ENCODE results near the gene PRPF6.

The PRPF6 gene

GRCh38 chr20:64022671-64023360 lies 41.9 kb downstream of the PRPF6 start:
- TF ChIP-seq ZNF8 (CRISPR knock-in tag; IDR thresholded peaks at IDR 0.05) (no peak), ARNTL (CRISPR knock-in tag; IDR thresholded peaks at IDR 0.05; ENCODE audit: borderline replicate concordance, low read depth) (no peak), ZFP30 (CRISPR knock-in tag; IDR thresholded peaks at IDR 0.05) (no peak), BACH2 (CRISPR knock-in tag; IDR thresholded peaks at IDR 0.05; ENCODE audit: borderline replicate concordance) (no peak)

DNA sequence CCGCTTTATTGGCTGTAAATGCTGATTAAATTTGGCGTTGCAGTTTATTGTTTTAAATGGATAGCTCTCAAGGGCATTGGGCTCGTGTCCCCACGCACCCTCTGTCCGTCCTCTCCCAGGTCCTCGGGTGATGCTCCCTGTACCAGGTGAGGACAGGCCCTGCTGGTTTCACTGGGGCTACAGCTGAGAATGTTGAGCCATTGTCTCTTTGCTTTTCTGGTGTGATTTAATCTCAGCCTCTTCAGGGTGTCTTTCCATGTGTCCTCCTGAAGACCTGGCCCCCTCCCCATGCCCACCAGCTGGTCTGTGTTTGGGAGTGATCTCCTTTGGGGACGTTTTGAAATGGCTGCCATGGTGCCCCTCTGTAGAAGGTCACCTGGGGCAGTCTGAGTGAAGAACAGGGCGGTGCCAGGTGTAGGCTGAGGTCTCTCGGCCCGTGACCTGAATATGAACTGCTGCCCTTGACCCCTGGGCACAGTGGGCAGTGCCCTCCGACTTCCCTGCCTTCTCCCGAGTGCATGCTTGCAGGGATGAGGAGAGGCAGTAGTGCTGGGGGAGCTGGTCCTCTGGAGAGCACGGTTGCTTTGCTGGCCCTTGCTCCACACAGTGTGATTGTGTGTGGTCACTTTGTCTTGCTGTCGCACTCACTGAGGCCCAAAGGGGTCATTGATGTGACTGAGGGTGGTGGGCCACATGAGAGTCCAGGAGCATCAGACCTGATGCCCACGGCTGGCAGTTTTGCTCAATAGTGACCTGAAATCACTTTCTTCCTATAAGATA lies 42.6 kb downstream of the PRPF6 start:
- TF ChIP-seq ZFP3 (CRISPR knock-in tag; IDR thresholded peaks at IDR 0.05) (no peak), ISL1 (CRISPR knock-in tag; IDR thresholded peaks at IDR 0.05) (no peak), TSHZ2 (CRISPR knock-in tag; IDR thresholded peaks at IDR 0.05) (no peak), TOX (CRISPR knock-in tag; IDR thresholded peaks at IDR 0.05; ENCODE audit: borderline replicate concordance) (no peak), CSDC2 (CRISPR knock-in tag; IDR thresholded peaks at IDR 0.05) (no peak), ZNF70 (CRISPR knock-in tag; IDR thresholded peaks at IDR 0.05) (no peak)
- TF ChIP-seq, protein P1, sequence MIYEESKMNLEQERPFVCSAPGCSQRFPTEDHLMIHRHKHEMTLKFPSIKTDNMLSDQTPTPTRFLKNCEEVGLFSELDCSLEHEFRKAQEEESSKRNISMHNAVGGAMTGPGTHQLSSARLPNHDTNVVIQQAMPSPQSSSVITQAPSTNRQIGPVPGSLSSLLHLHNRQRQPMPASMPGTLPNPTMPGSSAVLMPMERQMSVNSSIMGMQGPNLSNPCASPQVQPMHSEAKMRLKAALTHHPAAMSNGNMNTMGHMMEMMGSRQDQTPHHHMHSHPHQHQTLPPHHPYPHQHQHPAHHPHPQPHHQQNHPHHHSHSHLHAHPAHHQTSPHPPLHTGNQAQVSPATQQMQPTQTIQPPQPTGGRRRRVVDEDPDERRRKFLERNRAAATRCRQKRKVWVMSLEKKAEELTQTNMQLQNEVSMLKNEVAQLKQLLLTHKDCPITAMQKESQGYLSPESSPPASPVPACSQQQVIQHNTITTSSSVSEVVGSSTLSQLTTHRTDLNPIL (CRISPR knock-in tag; IDR thresholded peaks at IDR 0.05; ENCODE audit: low read depth), result no peak
- no peak for ATAC-seq

More at GRCh38 chr20:64022671-64023360, 41.9 kb downstream of the PRPF6 start:
- no peak for ATAC-seq

GRCh38 chr20:64024141-64024990 lies 43.4 kb downstream of the PRPF6 start:
- no peak for TF ChIP-seq SNAI2 (CRISPR knock-in tag; IDR thresholded peaks at IDR 0.05)
- ATAC-seq, result no peak

- ATAC-seq, result no peak
- TF ChIP-seq ZNF8 (CRISPR knock-in tag; IDR thresholded peaks at IDR 0.05) (no peak), ZC3H10 (CRISPR knock-in tag; IDR thresholded peaks at IDR 0.05) (no peak), TCF4 (CRISPR knock-in tag; IDR thresholded peaks at IDR 0.05; ENCODE audit: borderline replicate concordance) (no peak), RARB (CRISPR knock-in tag; IDR thresholded peaks at IDR 0.05) (no peak), SNAI2 (CRISPR knock-in tag; IDR thresholded peaks at IDR 0.05) (no peak), ARNTL (CRISPR knock-in tag; IDR thresholded peaks at IDR 0.05; ENCODE audit: borderline replicate concordance, low read depth) (no peak), TSHZ2 (CRISPR knock-in tag; IDR thresholded peaks at IDR 0.05) (no peak), GLIS3 (CRISPR knock-in tag; IDR thresholded peaks at IDR 0.05) (no peak), OSR1 (CRISPR knock-in tag; IDR thresholded peaks at IDR 0.05) (no peak)
- TF ChIP-seq, protein P2, sequence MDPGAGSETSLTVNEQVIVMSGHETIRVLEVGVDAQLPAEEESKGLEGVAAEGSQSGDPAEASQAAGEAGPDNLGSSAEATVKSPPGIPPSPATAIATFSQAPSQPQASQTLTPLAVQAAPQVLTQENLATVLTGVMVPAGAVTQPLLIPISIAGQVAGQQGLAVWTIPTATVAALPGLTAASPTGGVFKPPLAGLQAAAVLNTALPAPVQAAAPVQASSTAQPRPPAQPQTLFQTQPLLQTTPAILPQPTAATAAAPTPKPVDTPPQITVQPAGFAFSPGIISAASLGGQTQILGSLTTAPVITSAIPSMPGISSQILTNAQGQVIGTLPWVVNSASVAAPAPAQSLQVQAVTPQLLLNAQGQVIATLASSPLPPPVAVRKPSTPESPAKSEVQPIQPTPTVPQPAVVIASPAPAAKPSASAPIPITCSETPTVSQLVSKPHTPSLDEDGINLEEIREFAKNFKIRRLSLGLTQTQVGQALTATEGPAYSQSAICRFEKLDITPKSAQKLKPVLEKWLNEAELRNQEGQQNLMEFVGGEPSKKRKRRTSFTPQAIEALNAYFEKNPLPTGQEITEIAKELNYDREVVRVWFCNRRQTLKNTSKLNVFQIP (CRISPR knock-in tag; IDR thresholded peaks at IDR 0.05; ENCODE audit: borderline replicate concordance, low read depth), result no peak
These were observed 44.3 kb downstream of the PRPF6 start for GRCh38 chr20:64025101-64025825.

Data from SK-N-SH treated with all-trans-retinoic acid at 6 μM for 48 hours (cell line).